GM19043 (cell line): ENCODE data around the gene TXNDC11.

Experiments used
- ATAC-seq: cut with Tn5 transposase; IDR thresholded peaks from one replicate; pipeline ENCODE4 v1.9.1; 2021; ENCODE audit warnings: low read depth; ENCODE audit not compliant: unreplicated experiment

The TXNDC11 gene

GRCh38 chr16:11677451-11677951, 65.2 kb downstream of the TXNDC11 start:
- ATAC-seq = no peak

GRCh38 chr16:11676799-11677198, 65.9 kb downstream of the TXNDC11 start:
- ATAC-seq = no peak

- ATAC-seq = no peak
Observed at GRCh38 chr16:11675561-11676511, 66.8 kb downstream of the TXNDC11 start.

- no peak for ATAC-seq
Observed at GRCh38 chr16:11674818-11675560, 67.7 kb downstream of the TXNDC11 start.

GRCh38 chr16:11674001-11674817, 68.4 kb downstream of the TXNDC11 start:
- no peak for ATAC-seq

GRCh38 chr16:11673091-11674000, 69.3 kb downstream of the TXNDC11 start:
- no peak for ATAC-seq

GRCh38 chr16:11672206-11673090, 70.2 kb downstream of the TXNDC11 start:
- no peak for ATAC-seq

- no peak for ATAC-seq
Observed at GRCh38 chr16:11671676-11672075, 71.0 kb downstream of the TXNDC11 start.

GRCh38 chr16:11671271-11671670, 71.4 kb downstream of the TXNDC11 start:
- no peak for ATAC-seq

GRCh38 chr16:11670171-11671131, 72.2 kb downstream of the TXNDC11 start:
- ATAC-seq = no peak

GRCh38 chr16:11669380-11670146, 73.1 kb downstream of the TXNDC11 start:
- no peak for ATAC-seq

- no peak for ATAC-seq
Observed at GRCh38 chr16:11668623-11669379, 73.9 kb downstream of the TXNDC11 start.

GRCh38 chr16:11667824-11668622, 74.6 kb downstream of the TXNDC11 start, which contains the start of gene SNN:
Gene SNN (plus strand): TSS chr16:11668455. CDS start chr16:11676060, 7,605 bp downstream.
- peak; percentile 49 for ATAC-seq

- no peak for ATAC-seq
Observed at GRCh38 chr16:11667221-11667823, 75.3 kb downstream of the TXNDC11 start.
